WTC11 (cell line): ENCODE results near the gene SCUBE3. TPM values are rescaled to one million over a fixed set of nuclear protein-coding genes. Genes with fewer than 3 reads are reported as not detected.

Experiments
- ATAC-seq: fragments of 200-7000 bp; cut with Tn5 transposase; 2 replicates; pipeline ENCODE4 v1.10.0; 2021; ENCODE audit warnings: mild to moderate bottlenecking, moderate library complexity
- CTCF ChIA-PET: fragments of 300-600 bp; sonication (Branson Sonifier 250); formaldehyde crosslinking; loops from one replicate; lab custom pipeline; 2021; ENCODE audit warnings: antibody characterized with exemption; lab: Charles Lee
- POLR2A ChIA-PET: fragments of 350-600 bp; sonication (Branson Sonifier 250); formaldehyde crosslinking; loops from one replicate; lab custom pipeline; 2021; ENCODE audit warnings: antibody characterized with exemption; lab: Charles Lee
- DNase-seq: peaks from one replicate; pipeline ENCODE4 v3.0.0; 2021; ENCODE audit warnings: low spot score
- H3K27ac Mint-ChIP-seq: 2 replicates; pipeline ENCODE4 v1.8.0; 2021; ENCODE audit warnings: mixed read lengths
- H3K27me3 Mint-ChIP-seq: 2 replicates; pipeline ENCODE4 v1.8.0; 2021; ENCODE audit warnings: low read depth, mild to moderate bottlenecking, moderate library complexity, mixed read lengths
- H3K36me3 Mint-ChIP-seq: 2 replicates; pipeline ENCODE4 v1.8.0; 2021; ENCODE audit warnings: mixed read lengths
- H3K4me1 Mint-ChIP-seq: 2 replicates; pipeline ENCODE4 v1.8.0; 2022; ENCODE audit warnings: mixed read lengths
- H3K4me3 Mint-ChIP-seq: 2 replicates; pipeline ENCODE4 v1.8.0; 2021; ENCODE audit warnings: mild to moderate bottlenecking, moderate library complexity, mixed read lengths
- H3K9me3 Mint-ChIP-seq: 2 replicates; pipeline ENCODE4 v1.8.0; 2021; ENCODE audit warnings: mixed read lengths
- CREB1 ChIP-seq: sonication (generic); formaldehyde crosslinking; IDR thresholded peaks from 2 replicates; pipeline ENCODE4 v1.8.0; 2023; ENCODE audit warnings: mild to moderate bottlenecking, missing genetic modification reagents
- GTF2I ChIP-seq: fragments of 250-450 bp; sonication (Bioruptor Pico); conservative IDR thresholded peaks from 2 replicates; pipeline ENCODE4 v1.4.0; 2021; ENCODE audit warnings: mild to moderate bottlenecking
- NR1H2 ChIP-seq: sonication (generic); formaldehyde crosslinking; IDR thresholded peaks from 2 replicates; pipeline ENCODE4 v1.9.0; 2021; ENCODE audit warnings: mild to moderate bottlenecking, moderate library complexity, missing genetic modification reagents
- NR3C1 ChIP-seq: sonication (generic); formaldehyde crosslinking; conservative IDR thresholded peaks from 2 replicates; pipeline ENCODE4 v1.8.1; 2023; ENCODE audit warnings: low read depth, mild to moderate bottlenecking, missing genetic modification reagents
- SMAD3 ChIP-seq: sonication (generic); formaldehyde crosslinking; IDR thresholded peaks from 2 replicates; pipeline ENCODE4 v1.8.0; 2022; ENCODE audit warnings: missing genetic modification reagents, mild to moderate bottlenecking, borderline replicate concordance
- STAT6 ChIP-seq: sonication (generic); formaldehyde crosslinking; conservative IDR thresholded peaks from 2 replicates; pipeline ENCODE4 v1.8.1; 2023; ENCODE audit warnings: mild to moderate bottlenecking, low read depth, missing genetic modification reagents, moderate library complexity
- TEAD1 ChIP-seq: sonication (generic); formaldehyde crosslinking; IDR thresholded peaks from 2 replicates; pipeline ENCODE4 v1.8.0; 2022; ENCODE audit warnings: mild to moderate bottlenecking, missing genetic modification reagents
- TEAD4 ChIP-seq: sonication (generic); formaldehyde crosslinking; IDR thresholded peaks from 2 replicates; pipeline ENCODE4 v1.8.0; 2022; ENCODE audit warnings: mild to moderate bottlenecking, missing genetic modification reagents
- ZBTB43 ChIP-seq: sonication (generic); formaldehyde crosslinking; IDR thresholded peaks from 2 replicates; pipeline ENCODE4 v1.8.1; 2023; ENCODE audit warnings: mild to moderate bottlenecking, missing genetic modification reagents
- ZNF121 ChIP-seq: sonication (generic); formaldehyde crosslinking; IDR thresholded peaks from 2 replicates; pipeline ENCODE4 v1.8.0; 2023; ENCODE audit warnings: missing genetic modification reagents
- ZNF232 ChIP-seq: sonication (generic); formaldehyde crosslinking; IDR thresholded peaks from 2 replicates; pipeline ENCODE4 v1.8.0; 2022; ENCODE audit warnings: mild to moderate bottlenecking, missing genetic modification reagents
- ZNF281 ChIP-seq: sonication (generic); formaldehyde crosslinking; IDR thresholded peaks from 2 replicates; pipeline ENCODE4 v1.8.0; 2023; ENCODE audit warnings: mild to moderate bottlenecking, missing genetic modification reagents
- ZNF396 ChIP-seq: fragments of 250-450 bp; sonication (Bioruptor Pico); IDR thresholded peaks from 2 replicates; pipeline ENCODE4 v1.8.0; 2021; ENCODE audit warnings: mild to moderate bottlenecking, moderate library complexity, borderline replicate concordance
- total RNA-seq: library from RNA; stranded (reverse); gene quantifications from 3 replicates; pipeline ENCODE4 v1.2.3, GENCODE V29; 2021
- TF ChIP-seq, protein P1 (sequence below): sonication (generic); formaldehyde crosslinking; IDR thresholded peaks from 2 replicates; pipeline ENCODE4 v1.8.1; 2023; ENCODE audit warnings: mild to moderate bottlenecking, missing genetic modification reagents
- TF ChIP-seq, protein P2 (sequence below): sonication (generic); formaldehyde crosslinking; IDR thresholded peaks from 2 replicates; pipeline ENCODE4 v1.8.1; 2023; ENCODE audit warnings: mild to moderate bottlenecking, missing genetic modification reagents, borderline replicate concordance

The SCUBE3 gene
- total RNA-seq, 1 experiment from 2014 or later, result 2.1 TPM

- H3K9me3 Mint-ChIP-seq, result peaks cover 16% of the 10 kb centered on the region
Observed at GRCh38 chr6:35167505-35167904, 46.3 kb upstream of the SCUBE3 start.

DNA sequence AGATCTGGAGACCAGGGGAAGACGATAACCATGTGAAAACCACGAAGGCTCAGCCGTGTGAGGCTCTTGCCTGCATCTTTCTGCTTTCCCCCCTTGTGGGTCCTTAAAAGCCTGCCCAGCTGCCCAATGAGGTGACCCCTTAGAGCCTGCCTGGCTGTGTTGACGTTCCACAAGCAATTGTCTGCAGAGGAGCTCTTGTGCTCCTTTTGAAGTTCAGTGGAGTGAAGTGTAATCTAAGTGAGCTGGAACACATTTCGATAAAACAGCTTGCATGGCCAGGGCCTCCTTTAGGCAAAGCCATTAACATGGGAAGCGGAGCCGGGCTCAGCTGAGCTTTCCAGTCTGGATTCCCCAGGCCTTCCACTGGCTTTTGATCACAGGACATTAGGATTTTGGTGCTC lies 45.3 kb upstream of the SCUBE3 start:
- Mint-ChIP-seq H3K9me3 (peaks cover 16% of the 10 kb centered on the region), H3K27ac (no peak overlapping the region), H3K4me3 (no peak overlapping the region), H3K4me1 (peaks cover 18% of the 10 kb centered on the region), H3K27me3 (peaks cover 3% of the 10 kb centered on the region; the same call in 1 of the 2 replicates), H3K36me3 (no peaks in the 10 kb centered on the region; the same call in 1 of the 2 replicates)
- POLR2A ChIA-PET, result no interaction called here
- TF ChIP-seq TEAD4 (no peak), ZNF232 (no peak), STAT6 (CRISPR knock-in tag) (no peak), NR3C1 (no peak), CREB1 (CRISPR knock-in tag) (no peak), ZNF121 (no peak), TEAD1 (CRISPR knock-in tag) (no peak), GTF2I (CRISPR knock-in tag) (no peak), ZNF281 (CRISPR knock-in tag) (no peak), ZBTB43 (CRISPR knock-in tag) (no peak), NR1H2 (no peak)
- TF ChIP-seq, protein P1, sequence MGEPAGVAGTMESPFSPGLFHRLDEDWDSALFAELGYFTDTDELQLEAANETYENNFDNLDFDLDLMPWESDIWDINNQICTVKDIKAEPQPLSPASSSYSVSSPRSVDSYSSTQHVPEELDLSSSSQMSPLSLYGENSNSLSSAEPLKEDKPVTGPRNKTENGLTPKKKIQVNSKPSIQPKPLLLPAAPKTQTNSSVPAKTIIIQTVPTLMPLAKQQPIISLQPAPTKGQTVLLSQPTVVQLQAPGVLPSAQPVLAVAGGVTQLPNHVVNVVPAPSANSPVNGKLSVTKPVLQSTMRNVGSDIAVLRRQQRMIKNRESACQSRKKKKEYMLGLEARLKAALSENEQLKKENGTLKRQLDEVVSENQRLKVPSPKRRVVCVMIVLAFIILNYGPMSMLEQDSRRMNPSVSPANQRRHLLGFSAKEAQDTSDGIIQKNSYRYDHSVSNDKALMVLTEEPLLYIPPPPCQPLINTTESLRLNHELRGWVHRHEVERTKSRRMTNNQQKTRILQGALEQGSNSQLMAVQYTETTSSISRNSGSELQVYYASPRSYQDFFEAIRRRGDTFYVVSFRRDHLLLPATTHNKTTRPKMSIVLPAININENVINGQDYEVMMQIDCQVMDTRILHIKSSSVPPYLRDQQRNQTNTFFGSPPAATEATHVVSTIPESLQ (CRISPR knock-in tag), result no peak
- CTCF ChIA-PET, result interaction anchor here (1.1 kb wide), 1 partner anchor 36 kb away, joined by 3 read pairs; no protein-coding TSS in a partner anchor
- ATAC-seq (no peak), DNase-seq (no peak)

More at GRCh38 chr6:35167505-35167904, 46.3 kb upstream of the SCUBE3 start:
- H3K27ac Mint-ChIP-seq, result no peak overlapping the region
- H3K27me3 Mint-ChIP-seq, result peaks cover 3% of the 10 kb centered on the region; the same call in 1 of the 2 replicates
- H3K4me3 Mint-ChIP-seq, result no peak overlapping the region
- peaks cover 15% of the 10 kb centered on the region for H3K4me1 Mint-ChIP-seq
- H3K36me3 Mint-ChIP-seq, result no peaks in the 10 kb centered on the region; the same call in 1 of the 2 replicates
- no peak for TF ChIP-seq ZBTB43 (CRISPR knock-in tag)
- no peak for TF ChIP-seq SMAD3 (CRISPR knock-in tag)
- TF ChIP-seq ZNF396 (CRISPR knock-in tag), result no peak
- TF ChIP-seq, protein P2, sequence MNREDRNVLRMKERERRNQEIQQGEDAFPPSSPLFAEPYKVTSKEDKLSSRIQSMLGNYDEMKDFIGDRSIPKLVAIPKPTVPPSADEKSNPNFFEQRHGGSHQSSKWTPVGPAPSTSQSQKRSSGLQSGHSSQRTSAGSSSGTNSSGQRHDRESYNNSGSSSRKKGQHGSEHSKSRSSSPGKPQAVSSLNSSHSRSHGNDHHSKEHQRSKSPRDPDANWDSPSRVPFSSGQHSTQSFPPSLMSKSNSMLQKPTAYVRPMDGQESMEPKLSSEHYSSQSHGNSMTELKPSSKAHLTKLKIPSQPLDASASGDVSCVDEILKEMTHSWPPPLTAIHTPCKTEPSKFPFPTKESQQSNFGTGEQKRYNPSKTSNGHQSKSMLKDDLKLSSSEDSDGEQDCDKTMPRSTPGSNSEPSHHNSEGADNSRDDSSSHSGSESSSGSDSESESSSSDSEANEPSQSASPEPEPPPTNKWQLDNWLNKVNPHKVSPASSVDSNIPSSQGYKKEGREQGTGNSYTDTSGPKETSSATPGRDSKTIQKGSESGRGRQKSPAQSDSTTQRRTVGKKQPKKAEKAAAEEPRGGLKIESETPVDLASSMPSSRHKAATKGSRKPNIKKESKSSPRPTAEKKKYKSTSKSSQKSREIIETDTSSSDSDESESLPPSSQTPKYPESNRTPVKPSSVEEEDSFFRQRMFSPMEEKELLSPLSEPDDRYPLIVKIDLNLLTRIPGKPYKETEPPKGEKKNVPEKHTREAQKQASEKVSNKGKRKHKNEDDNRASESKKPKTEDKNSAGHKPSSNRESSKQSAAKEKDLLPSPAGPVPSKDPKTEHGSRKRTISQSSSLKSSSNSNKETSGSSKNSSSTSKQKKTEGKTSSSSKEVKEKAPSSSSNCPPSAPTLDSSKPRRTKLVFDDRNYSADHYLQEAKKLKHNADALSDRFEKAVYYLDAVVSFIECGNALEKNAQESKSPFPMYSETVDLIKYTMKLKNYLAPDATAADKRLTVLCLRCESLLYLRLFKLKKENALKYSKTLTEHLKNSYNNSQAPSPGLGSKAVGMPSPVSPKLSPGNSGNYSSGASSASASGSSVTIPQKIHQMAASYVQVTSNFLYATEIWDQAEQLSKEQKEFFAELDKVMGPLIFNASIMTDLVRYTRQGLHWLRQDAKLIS (CRISPR knock-in tag), result no peak
- TF ChIP-seq, all 79 proteins: peak for 0
- ChIA-PET CTCF (no interaction called here), POLR2A (no interaction called here)
- no peak for ATAC-seq
- no peak for DNase-seq
